Liver (tissue), 9 donors: ENCODE measurements around the gene ZNF365. TPM values are rescaled to one million over a fixed set of nuclear protein-coding genes. Genes with fewer than 3 reads are reported as not detected.

ENCODE experiments used
- DNase-seq: peaks from one replicate; pipeline ENCODE4 v3.0.0-alpha.2; 2017; ENCODE audit warnings: low spot score
- H3K27ac ChIP-seq, 2 donors: one replicate each; pipeline ENCODE4 v1.7.0; 2013; ENCODE audit warnings: inconsistent platforms in 2 of 2, low read length in 2 of 2, control low read depth in 1 of 2, low read depth in 1 of 2, mild to moderate bottlenecking in 1 of 2
- H3K27me3 ChIP-seq, 4 donors: one replicate each; pipeline versions ENCODE4 v1.6.1 to v1.7.0; 2013; ENCODE audit warnings: low read length in 3 of 4, inconsistent platforms in 1 of 4, mild to moderate bottlenecking in 1 of 4, moderate library complexity in 1 of 4; ENCODE audit not compliant: control insufficient read depth in 4 of 4, insufficient read depth in 4 of 4
- H3K36me3 ChIP-seq, 4 donors: one replicate each; pipeline versions ENCODE4 v1.6.1 to v1.7.0; 2013; ENCODE audit warnings: low read length in 3 of 4, mild to moderate bottlenecking in 3 of 4, low read depth in 1 of 4, moderate library complexity in 1 of 4; ENCODE audit not compliant: control insufficient read depth in 4 of 4, insufficient read depth in 3 of 4
- H3K4me1 ChIP-seq, 4 donors: one replicate each; pipeline versions ENCODE4 v1.6.1 to v1.7.0; 2013; ENCODE audit warnings: low read length in 3 of 4, mild to moderate bottlenecking in 3 of 4, moderate library complexity in 1 of 4; ENCODE audit not compliant: control insufficient read depth in 4 of 4, insufficient read depth in 4 of 4
- H3K4me3 ChIP-seq, 3 donors: one replicate each; pipeline versions ENCODE4 v1.6.1 to v1.7.0; 2013; ENCODE audit warnings: low read length in 3 of 3, control low read depth in 1 of 3, low read depth in 1 of 3, mild to moderate bottlenecking in 1 of 3
- H3K9ac ChIP-seq, 2 donors: one replicate each; pipeline ENCODE4 v1.7.0; 2013; ENCODE audit warnings: low read length in 2 of 2, mild to moderate bottlenecking in 2 of 2, moderate library complexity in 2 of 2, control low read depth in 1 of 2, low read depth in 1 of 2
- H3K9me3 ChIP-seq, 4 donors: one replicate each; pipeline versions ENCODE4 v1.6.1 to v1.7.0; 2013; ENCODE audit warnings: low read length in 3 of 4; ENCODE audit not compliant: control insufficient read depth in 4 of 4
- ATF3 ChIP-seq: IDR thresholded peaks from 2 replicates; pipeline ENCODE4 v1.6.1; 2016; ENCODE audit warnings: antibody characterized with exemption
- CTCF ChIP-seq: fragments of 150-350 bp; IDR thresholded peaks from 2 replicates; pipeline ENCODE4 v1.5.1; 2017; ENCODE audit warnings: improper control_type of control experiment, low read depth, low read length; ENCODE audit not compliant: missing input control
- EGR1 ChIP-seq, 2 donors: IDR thresholded peaks; 2 replicates each; pipeline ENCODE4 v1.6.1; 2016 to 2018; ENCODE audit warnings: antibody characterized with exemption in 2 of 2, low read depth in 2 of 2
- FOXA1 ChIP-seq: IDR thresholded peaks from 2 replicates; pipeline ENCODE4 v1.6.1; 2016; ENCODE audit warnings: antibody characterized with exemption
- FOXA2 ChIP-seq: IDR thresholded peaks from 2 replicates; pipeline ENCODE4 v1.6.1; 2016; ENCODE audit warnings: antibody characterized with exemption
- HNF4A ChIP-seq, 2 donors: conservative IDR thresholded peaks; 2 replicates each; pipeline ENCODE4 v1.6.1; 2016; ENCODE audit warnings: antibody characterized with exemption in 2 of 2, mild to moderate bottlenecking in 2 of 2
- HNF4G ChIP-seq: IDR thresholded peaks from 2 replicates; pipeline ENCODE4 v1.6.1; 2016; ENCODE audit warnings: antibody characterized with exemption
- JUND ChIP-seq, 2 donors: IDR thresholded peaks; 2 replicates each; pipeline ENCODE4 v1.6.1; 2016; ENCODE audit warnings: antibody characterized with exemption in 2 of 2
- MAX ChIP-seq: IDR thresholded peaks from 2 replicates; pipeline ENCODE4 v1.6.1; 2016; ENCODE audit warnings: antibody characterized with exemption
- NR2F2 ChIP-seq: IDR thresholded peaks from 2 replicates; pipeline ENCODE4 v1.6.1; 2016; ENCODE audit warnings: antibody characterized with exemption
- RAD21 ChIP-seq, 2 donors: IDR thresholded peaks; 2 replicates each; pipeline ENCODE4 v1.6.1; 2016; ENCODE audit warnings: antibody characterized with exemption in 2 of 2, mild to moderate bottlenecking in 2 of 2
- REST ChIP-seq: IDR thresholded peaks from 2 replicates; pipeline ENCODE4 v1.6.1; 2016; ENCODE audit warnings: antibody characterized with exemption, mild to moderate bottlenecking
- RXRA ChIP-seq, 2 donors: IDR thresholded peaks; 2 replicates each; pipeline ENCODE4 v1.6.1; 2017 to 2018; ENCODE audit warnings: antibody characterized with exemption in 2 of 2, mild to moderate bottlenecking in 1 of 2
- SP1 ChIP-seq: IDR thresholded peaks from 2 replicates; pipeline ENCODE4 v1.6.1; 2018; ENCODE audit warnings: antibody characterized with exemption, mild to moderate bottlenecking
- TAF1 ChIP-seq: conservative IDR thresholded peaks from 2 replicates; pipeline ENCODE4 v1.6.1; 2016; ENCODE audit warnings: antibody characterized with exemption, mild to moderate bottlenecking
- YY1 ChIP-seq: IDR thresholded peaks from 2 replicates; pipeline ENCODE4 v1.6.1; 2016; ENCODE audit warnings: antibody characterized with exemption, mild to moderate bottlenecking
- ZBTB33 ChIP-seq: IDR thresholded peaks from 2 replicates; pipeline ENCODE4 v1.6.1; 2016; ENCODE audit warnings: antibody characterized with exemption
- WGBS: extraction: QIAGEN DNeasy Blood & Tissue Kit; methylation state at CpG from one replicate; pipeline ENCODE4 v1.1.7; 2013; 5-methylcytosine and 5-hydroxymethylcytosine counted together
- polyA plus RNA-seq, 2 donors: library from polyadenylated mRNA; stranded (reverse) in 1 of 2; unstranded in 1 of 2; fragments of 200-250 nt in 1 of 2; fragments of >200 nt in 1 of 2; fragmentation: Nextera tagmentation in 1 of 2; extraction: Ambion mirVana in 1 of 2; gene quantifications; one replicate each; pipeline versions ENCODE4 v1.2.1 to v1.2.3, GENCODE V29; 2013 to 2015
- total RNA-seq, 2 donors: library from RNA; depleted of rRNA; stranded (reverse); fragments of >200 nt; gene quantifications; one replicate each; pipeline ENCODE4 v1.2.3, GENCODE V29; 2014
- donor health status: healthy.
- donor health status: healthy.
- donor health status: healthy.
- donor health status: healthy.
- donor health status: healthy.

The ZNF365 gene
- total and polyA plus RNA-seq, 4 donors, result under 0.01 TPM; not detected in 3

- Histone ChIP-seq H3K9me3 (no peaks in the 10 kb centered on the region), H3K4me3 (no peak overlapping the region), H3K9ac (no peak overlapping the region), H3K27ac (no peak overlapping the region), H3K36me3 (no peaks in the 10 kb centered on the region), H3K27me3 (no peaks in the 10 kb centered on the region), H3K4me1 (no peaks in the 10 kb centered on the region)
- DNase-seq, result no peak
- TF ChIP-seq FOXA1 (no peak), NR2F2 (no peak), CTCF (no peak), TAF1 (no peak), ATF3 (no peak), EGR1 (IDR thresholded peaks at IDR 0.05; ENCODE audit: low read depth in 2 of 2) (no peak), HNF4A (conservative IDR thresholded peaks at IDR 0.05) (no peak), FOXA2 (no peak), MAX (no peak), RXRA (IDR thresholded peaks at IDR 0.05) (no peak), RAD21 (IDR thresholded peaks at IDR 0.05) (no peak), SP1 (no peak), REST (no peak)
These were observed 40.0 kb upstream of the ZNF365 start for GRCh38 chr10:62333988-62334682.

- H3K4me3 ChIP-seq, result no peak overlapping the region
- H3K36me3 ChIP-seq, result no peaks in the 10 kb centered on the region
- WGBS, result 62% methylated on average over 2 of the region's 2 CpGs
- H3K27me3 ChIP-seq, result no peaks in the 10 kb centered on the region
- DNase-seq, result no peak
- no peak overlapping the region for H3K9ac ChIP-seq
- peaks cover 0 to 2% (median 0%) of the 10 kb centered on the region in 4 donors for H3K9me3 ChIP-seq
- no peaks in the 10 kb centered on the region for H3K4me1 ChIP-seq
- H3K27ac ChIP-seq, result no peak overlapping the region
- TF ChIP-seq JUND (IDR thresholded peaks at IDR 0.05), result no peak
- no peak for TF ChIP-seq FOXA2
- no peak for TF ChIP-seq NR2F2
- no peak for TF ChIP-seq EGR1 (IDR thresholded peaks at IDR 0.05; ENCODE audit: low read depth in 2 of 2)
- TF ChIP-seq YY1, result no peak
- no peak for TF ChIP-seq REST
- TF ChIP-seq FOXA1, result no peak
- no peak for TF ChIP-seq HNF4A (conservative IDR thresholded peaks at IDR 0.05)
- TF ChIP-seq HNF4G, result no peak
- TF ChIP-seq CTCF, result no peak
- no peak for TF ChIP-seq MAX
- TF ChIP-seq SP1, result no peak
- no peak for TF ChIP-seq ZBTB33
These were observed 38.8 kb upstream of the ZNF365 start for GRCh38 chr10:62335326-62335725.
